Spinal cord (tissue), 10 donors: ENCODE measurements around the gene OR8B12. TPM values are rescaled to one million over a fixed set of nuclear protein-coding genes. Genes with fewer than 3 reads are reported as not detected.

Source experiments
- DNase-seq, 6 donors: peaks; one replicate each; pipeline versions ENCODE4 v3.0.0 to v3.0.0-alpha.2; 2013 to 2015; ENCODE audit warnings: low spot score in 6 of 6, low read depth in 4 of 6
- H3K27ac ChIP-seq: one replicate; pipeline ENCODE4 v1.5.1; 2013; ENCODE audit warnings: low read depth, low read length, control low read depth
- H3K27me3 ChIP-seq: one replicate; pipeline ENCODE4 v1.6.1; 2013; ENCODE audit warnings: low read length; ENCODE audit not compliant: control insufficient read depth, insufficient read depth
- H3K36me3 ChIP-seq: one replicate; pipeline ENCODE4 v1.6.1; 2013; ENCODE audit warnings: low read length; ENCODE audit not compliant: control insufficient read depth, insufficient read depth
- H3K4me1 ChIP-seq: one replicate; pipeline ENCODE4 v1.6.1; 2013; ENCODE audit warnings: low read length; ENCODE audit not compliant: control insufficient read depth, insufficient read depth
- H3K4me3 ChIP-seq: one replicate; pipeline ENCODE4 v1.5.1; 2013; ENCODE audit warnings: low read depth, low read length, control low read depth
- H3K9me3 ChIP-seq: one replicate; pipeline ENCODE4 v1.6.1; 2013; ENCODE audit warnings: low read length; ENCODE audit not compliant: control insufficient read depth, insufficient read depth
- WGBS: methylation state at CpG from one replicate; pipeline ENCODE4 v1.1.5; 2013; ENCODE audit warnings: missing lambda C conversion rate; ENCODE audit not compliant: insufficient coverage; 5-methylcytosine and 5-hydroxymethylcytosine counted together
- polyA plus RNA-seq, 2 donors: library from polyadenylated mRNA; unstranded; fragments of 120-200 nt; gene quantifications; one replicate each; pipeline ENCODE4 v1.2.1, GENCODE V29; 2013; ENCODE audit not compliant: insufficient read length in 2 of 2
- small RNA-seq: library from RNA; depleted of rRNA; stranded (forward); fragments of <200 nt; gene quantifications from one replicate; pipeline ENCODE3, GENCODE V24; 2014; ENCODE audit warnings: low replicate concordance
- total RNA-seq, 2 donors: library from RNA; depleted of rRNA in 1 of 2; stranded (reverse); fragments of 120-200 nt in 1 of 2; fragments of >200 nt in 1 of 2; gene quantifications; one replicate each; pipeline versions ENCODE4 v1.2.3 to v1.2.4, GENCODE V29; 2013 to 2014
- donor health status: healthy.

Gene OR8B12
- total and polyA plus RNA-seq, 4 donors: not detected

DNA sequence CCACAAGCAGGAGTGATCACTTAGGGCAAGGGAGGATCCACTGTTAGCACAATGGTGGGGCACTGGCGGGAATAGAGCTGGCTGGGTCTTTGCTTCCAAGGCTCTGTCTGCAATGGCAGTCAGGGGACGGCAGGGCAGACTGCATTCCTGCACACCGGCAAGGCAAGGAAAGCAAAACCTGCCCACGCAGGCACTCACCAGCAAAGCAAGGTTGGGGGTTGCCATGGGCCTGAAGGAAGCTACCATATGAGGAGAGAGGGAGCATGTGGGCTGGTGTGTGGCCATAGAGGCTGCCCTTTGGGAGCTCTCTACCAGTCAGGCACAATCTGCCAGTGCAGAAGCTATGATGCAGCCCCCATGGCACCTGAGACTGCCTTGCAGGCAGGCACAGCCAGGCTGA lies 33.2 kb downstream of the OR8B12 start:
- H3K27ac ChIP-seq: no peak overlapping the region
- H3K4me1 ChIP-seq: no peaks in the 10 kb centered on the region
- no peak overlapping the region for H3K4me3 ChIP-seq
- no peaks in the 10 kb centered on the region for H3K36me3 ChIP-seq
- H3K27me3 ChIP-seq: no peaks in the 10 kb centered on the region
- no peak for DNase-seq
- H3K9me3 ChIP-seq: peaks cover 6% of the 10 kb centered on the region
- WGBS: 81% methylated on average over 4 of the region's 4 CpGs

DNA sequence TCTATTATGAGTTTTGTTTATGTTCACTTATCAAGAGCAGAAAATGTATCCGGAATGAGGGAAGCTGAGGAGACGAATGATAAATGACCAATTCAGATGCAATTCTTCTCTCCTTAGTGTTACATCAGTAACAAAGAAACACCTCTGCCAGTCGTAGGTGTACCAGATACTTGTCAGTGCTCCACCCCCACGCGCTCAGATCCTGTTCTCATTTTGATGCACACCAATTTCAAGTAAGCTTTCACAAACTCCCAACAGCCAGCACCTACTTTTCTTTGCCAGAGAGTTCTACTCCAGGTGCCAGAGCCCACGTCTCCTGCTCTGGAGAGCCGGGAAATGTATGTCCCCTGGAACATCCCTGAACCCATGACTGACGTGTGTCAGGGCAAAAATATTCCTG lies 43.7 kb downstream of the OR8B12 start:
- WGBS: 82% methylated on average over 5 of the region's 8 CpGs
- no peaks in the 10 kb centered on the region for H3K9me3 ChIP-seq
- no peak overlapping the region for H3K4me3 ChIP-seq
- DNase-seq: no peak
- H3K27ac ChIP-seq: no peak overlapping the region
- no peaks in the 10 kb centered on the region for H3K27me3 ChIP-seq
- no peaks in the 10 kb centered on the region for H3K36me3 ChIP-seq
- H3K4me1 ChIP-seq: no peaks in the 10 kb centered on the region

DNA sequence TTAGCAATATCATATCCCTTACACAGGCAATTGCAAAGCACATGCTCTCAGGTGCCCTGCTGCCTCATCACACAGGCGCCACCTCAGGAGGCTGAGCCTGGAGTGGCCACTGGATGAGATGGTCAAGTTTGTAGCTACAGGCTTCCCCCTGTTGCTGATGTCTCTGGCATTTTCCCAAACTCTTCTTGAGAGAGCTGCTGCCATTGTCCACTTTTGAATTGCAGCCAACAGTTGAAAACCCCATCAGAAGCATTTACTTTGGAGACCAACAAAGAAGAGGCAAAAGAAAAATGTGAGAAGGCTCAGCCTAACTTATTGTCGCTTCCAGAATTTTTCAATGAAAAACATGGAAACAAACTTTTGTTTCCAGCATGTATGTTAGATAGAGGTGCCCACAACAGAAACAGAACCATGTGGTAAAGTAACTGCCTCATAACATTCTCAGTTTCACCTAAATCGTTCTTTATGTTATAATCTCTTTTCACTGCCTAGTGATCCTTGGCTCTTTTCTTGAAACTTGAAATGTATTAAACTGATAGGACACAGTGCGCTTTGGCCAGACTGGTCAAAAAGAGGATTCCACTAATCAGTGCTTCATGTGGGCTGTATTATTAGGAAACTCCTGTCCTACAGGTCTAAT lies 50.3 kb downstream of the OR8B12 start:
- WGBS: 41% methylated on average over 2 of the region's 4 CpGs
- Histone ChIP-seq H3K4me3 (no peak overlapping the region), H3K4me1 (peaks cover 5% of the 10 kb centered on the region), H3K27me3 (no peaks in the 10 kb centered on the region), H3K9me3 (no peaks in the 10 kb centered on the region), H3K27ac (no peak overlapping the region), H3K36me3 (no peaks in the 10 kb centered on the region)
- DNase-seq: peak in 5 of 6 donors; percentile 24 to 77 (median 32)

Small RNAs within 50 kb of the gene (small RNA-seq; reads per million reads assigned to genes)
- not detected for gene OR8A3P

Other genes with a start within 250 kb of the OR8B12 start
- gene OR8D1, start 229.7 kb downstream of the OR8B12 start, total RNA-seq: not detected
- not detected for gene OR8D1, start 229.7 kb downstream of the OR8B12 start, polyA plus RNA-seq
- gene OR8D2, start 223.5 kb downstream of the OR8B12 start, total RNA-seq: not detected
- gene OR8D2, start 223.5 kb downstream of the OR8B12 start, polyA plus RNA-seq: not detected
- not detected for gene OR8B2, start 159.2 kb downstream of the OR8B12 start, total RNA-seq
- not detected for gene OR8B2, start 159.2 kb downstream of the OR8B12 start, polyA plus RNA-seq
- not detected for gene OR8B3, start 144.6 kb downstream of the OR8B12 start, total RNA-seq
- not detected for gene OR8B3, start 144.6 kb downstream of the OR8B12 start, polyA plus RNA-seq
- gene OR8B4, start 118.8 kb downstream of the OR8B12 start, total RNA-seq: not detected
- gene OR8B4, start 118.8 kb downstream of the OR8B12 start, polyA plus RNA-seq: not detected
- not detected for gene OR8B8, start 98.0 kb downstream of the OR8B12 start, total RNA-seq
- not detected for gene OR8B8, start 98.0 kb downstream of the OR8B12 start, polyA plus RNA-seq
- not detected for gene OR8A1, start 26.3 kb upstream of the OR8B12 start, total RNA-seq
- gene OR8A1, start 26.3 kb upstream of the OR8B12 start, polyA plus RNA-seq: under 1 TPM in 1 of 2 donors, not detected in 1; 0.03 TPM
- under 1 TPM in 1 of 2 donors, not detected in 1; 0.11 TPM for gene PANX3, start 67.8 kb upstream of the OR8B12 start, total RNA-seq
- not detected for gene PANX3, start 67.8 kb upstream of the OR8B12 start, polyA plus RNA-seq
- 10 to 100 TPM; 26.5 to 38.4 TPM for gene TBRG1, start 79.2 kb upstream of the OR8B12 start, total RNA-seq
- 10 to 100 TPM; 48.6 to 52.0 TPM for gene TBRG1, start 79.2 kb upstream of the OR8B12 start, polyA plus RNA-seq
- 10 to 100 TPM; 17.0 to 31.1 TPM for gene SIAE, start 130.1 kb upstream of the OR8B12 start, total RNA-seq
- 10 to 100 TPM; 29.9 to 30.3 TPM for gene SIAE, start 130.1 kb upstream of the OR8B12 start, polyA plus RNA-seq
- gene SPA17, start 130.2 kb upstream of the OR8B12 start, total RNA-seq: 10 to 100 TPM in 1 of 2 donors, 1 to 10 TPM in 1; 7.7 to 29.6 TPM
- gene SPA17, start 130.2 kb upstream of the OR8B12 start, polyA plus RNA-seq: 10 to 100 TPM; 16.6 to 23.8 TPM
- 1 to 10 TPM; 1.5 to 1.8 TPM for gene NRGN, start 196.3 kb upstream of the OR8B12 start, total RNA-seq
- 10 to 100 TPM; 31.4 to 33.3 TPM for gene NRGN, start 196.3 kb upstream of the OR8B12 start, polyA plus RNA-seq
- gene VSIG2, start 208.6 kb upstream of the OR8B12 start, total RNA-seq: 1 to 10 TPM in 1 of 2 donors, under 1 TPM in 1; 0.20 to 1.3 TPM
- 1 to 10 TPM; 1.2 to 2.3 TPM for gene VSIG2, start 208.6 kb upstream of the OR8B12 start, polyA plus RNA-seq
- 10 to 100 TPM in 1 of 2 donors, 1 to 10 TPM in 1; 9.5 to 23.3 TPM for gene ESAM, start 218.6 kb upstream of the OR8B12 start, total RNA-seq
- 10 to 100 TPM; 38.2 to 43.1 TPM for gene ESAM, start 218.6 kb upstream of the OR8B12 start, polyA plus RNA-seq